GM18861 (cell line): ENCODE data around the gene CCDC88C.

Experiments used
- ATAC-seq: cut with Tn5 transposase; IDR thresholded peaks from one replicate; pipeline ENCODE4 v1.9.1; 2021; ENCODE audit not compliant: unreplicated experiment

The CCDC88C gene

GRCh38 chr14:91310606-91311283, 106.9 kb downstream of the CCDC88C start:
- ATAC-seq: no peak

- no peak for ATAC-seq
Observed at GRCh38 chr14:91309756-91310280, 107.8 kb downstream of the CCDC88C start.

- no peak for ATAC-seq
Observed at GRCh38 chr14:91308337-91308736, 109.3 kb downstream of the CCDC88C start.

- ATAC-seq: no peak
Observed at GRCh38 chr14:91307652-91308051, 110.0 kb downstream of the CCDC88C start.

GRCh38 chr14:91307046-91307445, 110.6 kb downstream of the CCDC88C start:
- no peak for ATAC-seq

GRCh38 chr14:91306547-91306946, 111.1 kb downstream of the CCDC88C start:
- no peak for ATAC-seq

GRCh38 chr14:91305650-91306431, 111.8 kb downstream of the CCDC88C start:
- ATAC-seq: no peak

GRCh38 chr14:91303924-91304229, 113.7 kb downstream of the CCDC88C start:
- ATAC-seq: no peak

GRCh38 chr14:91303091-91303923, 114.3 kb downstream of the CCDC88C start:
- no peak for ATAC-seq

GRCh38 chr14:91302391-91302790, 115.2 kb downstream of the CCDC88C start:
- no peak for ATAC-seq

- no peak for ATAC-seq
Observed at GRCh38 chr14:91300957-91301356, 116.7 kb downstream of the CCDC88C start.

- ATAC-seq: no peak
Observed at GRCh38 chr14:91300283-91300895, 117.2 kb downstream of the CCDC88C start.

GRCh38 chr14:91299121-91300115, 118.2 kb downstream of the CCDC88C start:
- no peak for ATAC-seq

- ATAC-seq: no peak
Observed at GRCh38 chr14:91298576-91298975, 119.0 kb downstream of the CCDC88C start.

GRCh38 chr14:91297081-91297711, 120.4 kb downstream of the CCDC88C start:
- ATAC-seq: no peak

GRCh38 chr14:91295851-91296796, 121.5 kb downstream of the CCDC88C start:
- ATAC-seq: no peak

- ATAC-seq: no peak
Observed at GRCh38 chr14:91295276-91295845, 122.3 kb downstream of the CCDC88C start.

GRCh38 chr14:91294153-91294552, 123.5 kb downstream of the CCDC88C start:
- no peak for ATAC-seq
